OCI-LY3 (cell line): ENCODE measurements around the gene LSG1.

ENCODE experiments used
- H2AFZ ChIP-seq: fragments of 200-600, 300-600 bp; shearing (Covaris generic); 2 replicates; pipeline ENCODE4 v1.6.0; 2014; ENCODE audit warnings: antibody characterized with exemption, low read depth, low read length
- H3K27ac ChIP-seq: fragments of 200-600, 300-600 bp; sonication (generic); 2 replicates; pipeline ENCODE4 v1.5.1; 2014; ENCODE audit warnings: mild to moderate bottlenecking, low read length, moderate library complexity, mixed read lengths
- H3K27me3 ChIP-seq: fragments of 200-600, 300-600 bp; sonication (generic); 2 replicates; pipeline ENCODE4 v1.6.1; 2014; ENCODE audit warnings: low read depth, low read length, mixed read lengths
- H3K36me3 ChIP-seq: fragments of 200-600, 300-600 bp; sonication (generic); replicated peaks from 2 replicates; pipeline ENCODE3; 2014; ENCODE audit warnings: low read depth, low read length, mixed read lengths
- H3K4me1 ChIP-seq: fragments of 300-600, 200-600 bp; sonication (generic); 2 replicates; pipeline ENCODE4 v1.6.1; 2014; ENCODE audit warnings: low read length, mixed read lengths
- H3K4me2 ChIP-seq: fragments of 200-600, 300-600 bp; sonication (generic); 2 replicates; pipeline ENCODE4 v1.6.1; 2014; ENCODE audit warnings: low read length, mixed read lengths
- H3K4me3 ChIP-seq: fragments of 300-600, 200-600 bp; sonication (generic); 2 replicates; pipeline ENCODE4 v1.5.1; 2014; ENCODE audit warnings: antibody characterized with exemption, mild to moderate bottlenecking, low read length, moderate library complexity
- H3K79me2 ChIP-seq: fragments of 300-600, 200-600 bp; shearing (Covaris generic); 2 replicates; pipeline ENCODE4 v1.6.1; 2014; ENCODE audit warnings: mild to moderate bottlenecking, low read length, mixed read lengths
- H3K9ac ChIP-seq: fragments of 300-600, 200-600 bp; shearing (Covaris generic); 2 replicates; pipeline ENCODE4 v1.6.0; 2014; ENCODE audit warnings: mild to moderate bottlenecking, low read length, moderate library complexity
- H3K9me3 ChIP-seq: fragments of 200-600, 300-600 bp; shearing (Covaris generic); 2 replicates; pipeline ENCODE4 v1.6.1; 2014; ENCODE audit warnings: low read length, mixed read lengths; ENCODE audit not compliant: insufficient read depth
- H4K20me1 ChIP-seq: fragments of 200-600, 300-600 bp; sonication (generic); 2 replicates; pipeline ENCODE4 v1.6.1; 2016; ENCODE audit warnings: low read length, mixed read lengths; ENCODE audit not compliant: insufficient read depth
- EZH2phosphoT487 ChIP-seq: fragments of 200-600 bp; shearing (Covaris generic); IDR thresholded peaks from 2 replicates; pipeline ENCODE4 v1.6.1; 2018; ENCODE audit warnings: antibody characterized with exemption, mixed run types, low read depth
- TF ChIP-seq, protein P1 (sequence below): fragments of 200-600, 300-600 bp; sonication (generic); IDR thresholded peaks from 2 replicates; pipeline ENCODE4 v1.5.1; 2014; ENCODE audit warnings: antibody characterized with exemption, low read length, low read depth

Gene LSG1

DNA sequence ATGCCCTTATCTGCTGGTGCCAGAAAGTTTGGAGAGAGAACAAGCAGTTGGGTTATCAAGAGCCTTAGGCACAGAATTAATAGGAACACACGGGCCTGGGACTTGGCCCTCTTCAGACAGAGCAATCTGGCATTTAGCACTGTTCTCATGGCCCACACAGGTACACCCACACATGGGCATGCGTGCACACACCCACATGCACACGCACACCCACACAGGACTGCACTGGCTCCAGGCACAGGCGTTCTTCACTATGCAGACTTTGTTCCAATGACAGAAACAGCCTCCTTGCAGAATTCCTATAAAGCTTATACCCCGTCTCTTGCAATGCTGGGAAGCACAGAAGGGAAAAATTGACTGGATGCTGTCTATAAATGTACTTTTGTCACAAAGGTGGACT lies 75.1 kb downstream of the LSG1 start:
- H3K4me3 ChIP-seq: no peak overlapping the region

DNA sequence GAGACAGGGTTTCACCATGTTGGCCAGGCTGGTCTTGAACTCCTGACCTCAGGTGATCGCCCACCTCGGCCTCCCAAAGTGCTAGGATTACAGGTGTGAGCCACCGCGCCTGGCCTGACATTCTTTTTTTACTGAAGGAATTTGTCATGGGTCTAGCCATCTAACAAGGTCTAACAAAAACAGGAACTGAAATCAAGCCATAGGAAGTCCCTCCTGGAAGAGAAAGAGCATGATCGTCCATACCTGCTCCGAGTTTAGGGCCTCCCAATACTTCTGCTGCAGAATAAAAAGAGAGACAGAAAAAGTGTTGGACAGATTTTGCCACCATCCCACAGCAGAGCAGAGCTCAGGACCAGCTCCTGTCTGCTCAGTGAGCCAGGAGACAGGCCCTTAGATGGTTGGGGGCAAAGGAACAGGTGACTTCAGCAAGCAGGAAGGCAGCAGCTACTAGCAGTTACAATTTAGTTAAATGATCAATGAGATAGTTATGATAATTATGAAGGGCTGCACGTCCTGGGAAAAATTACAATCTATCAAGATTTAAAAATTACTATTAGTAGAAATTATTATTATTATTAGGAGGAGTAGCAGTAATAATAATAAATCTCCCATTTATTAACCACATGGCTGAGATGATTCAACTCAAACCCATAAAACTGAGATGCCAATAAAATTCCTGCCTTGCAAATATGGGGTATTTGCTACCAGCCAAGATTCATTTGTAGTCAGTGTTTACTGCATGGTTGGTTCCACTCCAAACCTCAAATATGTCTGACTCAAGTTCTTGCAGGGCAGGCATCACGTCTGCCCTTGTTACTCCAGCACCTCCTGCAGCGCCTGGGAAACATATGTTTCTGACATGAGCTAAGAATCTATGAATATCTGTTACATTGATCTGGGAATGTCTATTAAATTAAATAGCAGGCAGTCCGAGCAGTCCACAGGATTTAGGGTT lies 78.9 kb downstream of the LSG1 start:
- Histone ChIP-seq H2AFZ (no peak overlapping the region), H3K27ac (no peak overlapping the region), H4K20me1 (no peaks in the 10 kb centered on the region), H3K36me3 (no peaks in the 10 kb centered on the region), H3K9me3 (no peaks in the 10 kb centered on the region), H3K4me3 (no peak overlapping the region), H3K4me2 (no peak overlapping the region), H3K27me3 (no peaks in the 10 kb centered on the region), H3K9ac (no peak overlapping the region), H3K79me2 (no peaks in the 10 kb centered on the region), H3K4me1 (peaks cover 5% of the 10 kb centered on the region; the same call in 1 of the 2 replicates)
- TF ChIP-seq, protein P1, sequence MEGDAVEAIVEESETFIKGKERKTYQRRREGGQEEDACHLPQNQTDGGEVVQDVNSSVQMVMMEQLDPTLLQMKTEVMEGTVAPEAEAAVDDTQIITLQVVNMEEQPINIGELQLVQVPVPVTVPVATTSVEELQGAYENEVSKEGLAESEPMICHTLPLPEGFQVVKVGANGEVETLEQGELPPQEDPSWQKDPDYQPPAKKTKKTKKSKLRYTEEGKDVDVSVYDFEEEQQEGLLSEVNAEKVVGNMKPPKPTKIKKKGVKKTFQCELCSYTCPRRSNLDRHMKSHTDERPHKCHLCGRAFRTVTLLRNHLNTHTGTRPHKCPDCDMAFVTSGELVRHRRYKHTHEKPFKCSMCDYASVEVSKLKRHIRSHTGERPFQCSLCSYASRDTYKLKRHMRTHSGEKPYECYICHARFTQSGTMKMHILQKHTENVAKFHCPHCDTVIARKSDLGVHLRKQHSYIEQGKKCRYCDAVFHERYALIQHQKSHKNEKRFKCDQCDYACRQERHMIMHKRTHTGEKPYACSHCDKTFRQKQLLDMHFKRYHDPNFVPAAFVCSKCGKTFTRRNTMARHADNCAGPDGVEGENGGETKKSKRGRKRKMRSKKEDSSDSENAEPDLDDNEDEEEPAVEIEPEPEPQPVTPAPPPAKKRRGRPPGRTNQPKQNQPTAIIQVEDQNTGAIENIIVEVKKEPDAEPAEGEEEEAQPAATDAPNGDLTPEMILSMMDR: no peak
- no peak for TF ChIP-seq EZH2phosphoT487

More for the DNA sequence above, 75.1 kb downstream of the LSG1 start:
- Histone ChIP-seq H3K9ac (no peak overlapping the region), H3K27me3 (no peaks in the 10 kb centered on the region), H3K27ac (no peak overlapping the region), H2AFZ (no peak overlapping the region), H3K4me1 (peaks cover 5% of the 10 kb centered on the region; the same call in 1 of the 2 replicates), H3K4me2 (no peak overlapping the region), H4K20me1 (no peaks in the 10 kb centered on the region), H3K36me3 (no peaks in the 10 kb centered on the region), H3K79me2 (no peaks in the 10 kb centered on the region), H3K9me3 (no peaks in the 10 kb centered on the region)
- no peak for TF ChIP-seq EZH2phosphoT487
- TF ChIP-seq, protein P1: no peak
